Islet of Langerhans (tissue), 1 donor: Measurements from ENCODE around the gene GATAD1.
A peak's percentile ranks its signal among the peaks of the same experiment; 100 is the strongest.
"Not testable (repeated sequence)": the region's sequence is repeated elsewhere in the genome, so short reads cannot be mapped to it uniquely, and the experiment has no call there.

ENCODE experiments used
- FAIRE-seq: peaks from one replicate; lab custom pipeline; 2011; peaks lifted over from hg19 to GRCh38; lab: Jason Lieb, UNC

Gene GATAD1

GRCh38 chr7:92436612-92437445, 10.5 kb upstream of the GATAD1 start:
- FAIRE-seq: no peak

GRCh38 chr7:92437956-92438491, 9.3 kb upstream of the GATAD1 start:
- FAIRE-seq: no peak

GRCh38 chr7:92442720-92443119, 4.6 kb upstream of the GATAD1 start:
- not testable (repeated sequence) for FAIRE-seq

GRCh38 chr7:92446869-92447344, 375 bp upstream of the GATAD1 start:
- peak; percentile 79 for FAIRE-seq

- FAIRE-seq: peak; percentile 55
Measured at GRCh38 chr7:92448205-92448747, 994 bp downstream of the GATAD1 start.

- no peak for FAIRE-seq
Measured at GRCh38 chr7:92451645-92452044, 4.4 kb downstream of the GATAD1 start.

- FAIRE-seq: no peak
Measured at GRCh38 chr7:92456236-92456635, 9.0 kb downstream of the GATAD1 start.

GRCh38 chr7:92460109-92460508, 12.8 kb downstream of the GATAD1 start:
- no peak for FAIRE-seq

GRCh38 chr7:92460510-92460909, 13.2 kb downstream of the GATAD1 start:
- no peak for FAIRE-seq

- FAIRE-seq: no peak
Measured at GRCh38 chr7:92461027-92462003, 14.0 kb downstream of the GATAD1 start.

GRCh38 chr7:92462560-92462959, 15.3 kb downstream of the GATAD1 start:
- no peak for FAIRE-seq

GRCh38 chr7:92464515-92464914, 17.2 kb downstream of the GATAD1 start:
- no peak for FAIRE-seq

GRCh38 chr7:92466682-92467081, 19.4 kb downstream of the GATAD1 start:
- FAIRE-seq: no peak

- not testable (repeated sequence) for FAIRE-seq
Measured at GRCh38 chr7:92468589-92468988, 21.3 kb downstream of the GATAD1 start.

GRCh38 chr7:92473989-92474388, 26.7 kb downstream of the GATAD1 start:
- FAIRE-seq: not testable (repeated sequence)

GRCh38 chr7:92475261-92475770, 28.0 kb downstream of the GATAD1 start:
- FAIRE-seq: not testable (repeated sequence)

- FAIRE-seq: not testable (repeated sequence)
Measured at GRCh38 chr7:92475851-92476590, 28.7 kb downstream of the GATAD1 start.

- FAIRE-seq: not testable (repeated sequence)
Measured at GRCh38 chr7:92477681-92478080, 30.4 kb downstream of the GATAD1 start, which contains the start of gene ERVW-1. ERVW-1 (minus strand) TSS chr7:92477946; CDS start chr7:92470381, 7,565 bp downstream.

GRCh38 chr7:92478095-92478494, 30.8 kb downstream of the GATAD1 start:
- FAIRE-seq: no peak

- no peak for FAIRE-seq
Measured at GRCh38 chr7:92478711-92479110, 31.4 kb downstream of the GATAD1 start.

- FAIRE-seq: not testable (repeated sequence)
Measured at GRCh38 chr7:92479146-92479545, 31.9 kb downstream of the GATAD1 start.
